Hepatocyte (in vitro differentiated cells): ENCODE results near the gene HMGB1.

Experiments
- EZH2phosphoT487 ChIP-seq: fragments of 200-600 bp; sonication (generic); IDR thresholded peaks from one replicate; pipeline ENCODE4 v1.6.1; 2018; ENCODE audit warnings: antibody characterized with exemption, mild to moderate bottlenecking, low read depth, moderate library complexity; ENCODE audit not compliant: unreplicated experiment, severe bottlenecking
- TF ChIP-seq, protein P1 (sequence below): fragments of 200-600 bp; sonication (generic); IDR thresholded peaks from 2 replicates; pipeline ENCODE4 v1.5.1; 2016; ENCODE audit warnings: antibody characterized with exemption, mild to moderate bottlenecking; ENCODE audit not compliant: poor library complexity

DNA sequence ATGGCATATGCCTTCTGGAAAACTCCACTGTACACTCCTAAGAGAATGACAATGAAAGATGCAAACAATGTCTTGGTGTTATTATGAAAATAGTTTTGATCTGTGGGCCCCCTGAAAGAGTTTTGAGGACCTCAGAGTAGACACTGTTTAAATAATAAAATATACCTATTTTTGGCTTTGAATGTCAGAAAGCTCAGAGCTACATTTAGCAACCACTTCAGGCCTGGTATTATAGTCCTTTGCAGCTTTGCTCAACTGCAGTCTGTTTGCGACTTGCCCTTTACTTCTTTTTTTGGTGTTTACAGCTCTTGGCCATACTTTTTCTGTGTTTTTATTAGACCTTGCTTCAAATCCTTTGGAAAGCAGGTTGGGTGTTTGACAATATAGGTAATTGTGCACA is 49.3 kb downstream of the HMGB1 start:
- TF ChIP-seq, protein P1, sequence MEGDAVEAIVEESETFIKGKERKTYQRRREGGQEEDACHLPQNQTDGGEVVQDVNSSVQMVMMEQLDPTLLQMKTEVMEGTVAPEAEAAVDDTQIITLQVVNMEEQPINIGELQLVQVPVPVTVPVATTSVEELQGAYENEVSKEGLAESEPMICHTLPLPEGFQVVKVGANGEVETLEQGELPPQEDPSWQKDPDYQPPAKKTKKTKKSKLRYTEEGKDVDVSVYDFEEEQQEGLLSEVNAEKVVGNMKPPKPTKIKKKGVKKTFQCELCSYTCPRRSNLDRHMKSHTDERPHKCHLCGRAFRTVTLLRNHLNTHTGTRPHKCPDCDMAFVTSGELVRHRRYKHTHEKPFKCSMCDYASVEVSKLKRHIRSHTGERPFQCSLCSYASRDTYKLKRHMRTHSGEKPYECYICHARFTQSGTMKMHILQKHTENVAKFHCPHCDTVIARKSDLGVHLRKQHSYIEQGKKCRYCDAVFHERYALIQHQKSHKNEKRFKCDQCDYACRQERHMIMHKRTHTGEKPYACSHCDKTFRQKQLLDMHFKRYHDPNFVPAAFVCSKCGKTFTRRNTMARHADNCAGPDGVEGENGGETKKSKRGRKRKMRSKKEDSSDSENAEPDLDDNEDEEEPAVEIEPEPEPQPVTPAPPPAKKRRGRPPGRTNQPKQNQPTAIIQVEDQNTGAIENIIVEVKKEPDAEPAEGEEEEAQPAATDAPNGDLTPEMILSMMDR: no peak
- no peak for TF ChIP-seq EZH2phosphoT487
